GM08714 (cell line): ENCODE measurements around the gene NXN.

ENCODE experiments used
- H3K4me3 ChIP-seq: fragments of 200-500 bp; sonication (Bioruptor generic); 2 replicates; pipeline ENCODE4 v1.5.1; 2014; ENCODE audit warnings: mild to moderate bottlenecking, low read length, inconsistent platforms
- ZNF274 ChIP-seq: IDR thresholded peaks from 2 replicates; pipeline ENCODE4 v1.6.1; 2012; ENCODE audit warnings: mild to moderate bottlenecking, low read depth, low read length

The NXN gene

GRCh38 chr17:979539-980405, at the start of gene NXN:
NXN (minus strand) TSS chr17:979776.
- peak within 1 kb of the TSS; percentile 61 for H3K4me3 ChIP-seq
- no peak for TF ChIP-seq ZNF274

- no peak overlapping the region for H3K4me3 ChIP-seq
- no peak for TF ChIP-seq ZNF274
Observed at GRCh38 chr17:1027044-1027443, 47.5 kb upstream of the NXN start.

- no peak for TF ChIP-seq ZNF274
- no peak overlapping the region for H3K4me3 ChIP-seq
Observed at GRCh38 chr17:1026599-1026975, 47.0 kb upstream of the NXN start.

- TF ChIP-seq ZNF274: no peak
- no peak overlapping the region for H3K4me3 ChIP-seq
Observed at GRCh38 chr17:1025733-1026598, 46.4 kb upstream of the NXN start.

GRCh38 chr17:1024076-1024475, 44.5 kb upstream of the NXN start:
- no peak overlapping the region for H3K4me3 ChIP-seq
- TF ChIP-seq ZNF274: no peak

GRCh38 chr17:1022278-1023024, 42.9 kb upstream of the NXN start:
- TF ChIP-seq ZNF274: no peak
- no peak overlapping the region for H3K4me3 ChIP-seq

- no peak overlapping the region for H3K4me3 ChIP-seq
- TF ChIP-seq ZNF274: no peak
Observed at GRCh38 chr17:1021147-1021546, 41.6 kb upstream of the NXN start.

- TF ChIP-seq ZNF274: no peak
- no peak overlapping the region for H3K4me3 ChIP-seq
Observed at GRCh38 chr17:1019451-1019850, 39.9 kb upstream of the NXN start.

- TF ChIP-seq ZNF274: no peak
- no peak overlapping the region for H3K4me3 ChIP-seq
Observed at GRCh38 chr17:1018547-1018946, 39.0 kb upstream of the NXN start.

GRCh38 chr17:1013729-1014090, 34.1 kb upstream of the NXN start:
- H3K4me3 ChIP-seq: no peak overlapping the region
- TF ChIP-seq ZNF274: no peak

- no peak overlapping the region for H3K4me3 ChIP-seq
- no peak for TF ChIP-seq ZNF274
Observed at GRCh38 chr17:1012823-1013728, 33.5 kb upstream of the NXN start.

GRCh38 chr17:1011760-1012735, 32.5 kb upstream of the NXN start:
- H3K4me3 ChIP-seq: no peak overlapping the region
- no peak for TF ChIP-seq ZNF274
